Heart right ventricle (tissue), 16 donors: ENCODE results near the gene ERO1A. TPM values are rescaled to one million over a fixed set of nuclear protein-coding genes. Genes with fewer than 3 reads are reported as not detected.

ENCODE experiments used
- ATAC-seq, 8 donors: fragments of 200-7000 bp; cut with Tn5 transposase; one replicate each; pipeline ENCODE4 v1.9.1; 2020; ENCODE audit warnings: mild to moderate bottlenecking in 8 of 8, moderate library complexity in 8 of 8, moderate number of reproducible peaks in 1 of 8
- DNase-seq, 2 donors: peaks; one replicate each; pipeline ENCODE4 v3.0.0-alpha.2; 2020
- H3K27ac ChIP-seq, 10 donors: fragments of 200-600 bp; sonication (generic) in 2 of 10; one replicate each; pipeline versions ENCODE4 v1.5.0 to v1.8.0; 2020 to 2022; ENCODE audit warnings: mild to moderate bottlenecking in 3 of 10
- H3K27me3 ChIP-seq, 7 donors: fragments of 200-600 bp; one replicate each; pipeline ENCODE4 v1.8.0; 2021 to 2022; ENCODE audit warnings: mild to moderate bottlenecking in 2 of 7
- H3K36me3 ChIP-seq, 9 donors: fragments of 200-600 bp; sonication (generic) in 1 of 9; one replicate each; pipeline versions ENCODE4 v1.5.0 to v1.8.0; 2020 to 2022; ENCODE audit warnings: mild to moderate bottlenecking in 2 of 9
- H3K4me1 ChIP-seq, 9 donors: fragments of 200-600 bp; sonication (generic) in 1 of 9; one replicate each; pipeline versions ENCODE4 v1.5.0 to v1.8.0; 2020 to 2022; ENCODE audit warnings: mild to moderate bottlenecking in 4 of 9
- H3K4me3 ChIP-seq, 10 donors: fragments of 200-600 bp; sonication (generic) in 2 of 10; one replicate each; pipeline versions ENCODE4 v1.5.0 to v1.8.0; 2020 to 2022; ENCODE audit warnings: mild to moderate bottlenecking in 7 of 10, moderate library complexity in 2 of 10
- H3K9me3 ChIP-seq, 11 donors: fragments of 200-600 bp in 10 of 11; sonication (generic) in 2 of 11; one replicate each; pipeline versions ENCODE4 v1.5.0 to v1.8.0; 2013 to 2022; ENCODE audit warnings: mild to moderate bottlenecking in 2 of 11, control low read depth in 1 of 11, moderate library complexity in 1 of 11
- CTCF ChIP-seq, 9 donors: fragments of 200-600 bp; sonication (generic) in 2 of 9; IDR thresholded peaks; one replicate each; pipeline versions ENCODE4 v1.5.0 to v1.8.0; 2021 to 2022; ENCODE audit warnings: antibody characterized with exemption in 9 of 9, mild to moderate bottlenecking in 5 of 9, moderate library complexity in 1 of 9
- WGBS, 2 donors: extraction: QIAGEN DNeasy Blood & Tissue Kit; methylation state at CpG; one replicate each; pipeline ENCODE4 v1.1.7; 2013; ENCODE audit warnings: inconsistent platforms in 1 of 2; 5-methylcytosine and 5-hydroxymethylcytosine counted together
- intact Hi-C, 10 donors: fragments of 100-400 bp; cut with DNase I; formaldehyde crosslinking; loops; one replicate each; pipeline versions ENCODE4 v1.11.1 to v1.14.2; 2022
- polyA plus RNA-seq, 2 donors: library from polyadenylated mRNA; stranded (reverse); fragments of 200-250 nt; gene quantifications; one replicate each; pipeline ENCODE4 v1.2.3, GENCODE V29; 2013
- total RNA-seq, 10 donors: library from RNA; stranded (reverse); fragmentation: NEBNext Ultra II Directional in 3 of 10; extraction: Animal tissue kit (Norgen Biotek cat#: 25700) in 3 of 10; gene quantifications; one replicate each; pipeline versions ENCODE4 v1.2.1 to v1.2.4, GENCODE V29; 2021 to 2023
- donor health status: Arrhythmogenic right ventricular cardiomyopathy.
- donor health status: ischemic (EF 13 %, LVEDD 7.1; RV severe dilation, severe dysfunction).
- donor health status: healthy with polysubstance abuse.
- donor health status: DM: no; HTN: yes; CAD: no.
- donor health status: DM: no; HTN: no; CAD: no.
- donor health status: ischemic (EF 25% LVEDD 6.9; RV normal size, moderate dysfunction).
- donor health status: ischemic (EF 25% LVEDD 5.7; RV mildly dilated, moderate dysfunction).
- donor health status: healthy.
- donor health status: DM: yes; HTN: yes; CAD: no.
- donor health status: Ischemic cardiomyopathy.
- donor health status: ischemic (EF 35%, LVEDD 5.7; RV mildly dilated, moderate dysfunction).
- donor health status: nonischemic (EF 11% LVEDD 7.7; RV severe dilation, severe dysfunction).
- donor health status: DM: yes; HTN: yes; CAD: no.
- donor health status: PGD.
- donor health status: ischemic (EF 29% LVEDD 5.4; RV normal size, mild dysfunction).
- donor health status: nonischemic (EF 23%, LVEDD 6.1; RV moderate dilation, normal function).

ERO1A gene
- total and polyA plus RNA-seq, 12 donors: 9.2 to 54.0 (median 15.8) TPM

- 94 to 100% methylated on average over 4 of the region's 4 CpGs for WGBS, 2 donors
These were observed 55.2 kb downstream of the ERO1A start for GRCh38 chr14:52640137-52640536.

GRCh38 chr14:52619687-52620086, 75.7 kb downstream of the ERO1A start:
- no peaks in the 10 kb centered on the region for H3K4me1 ChIP-seq
- H3K36me3 ChIP-seq: no peaks in the 10 kb centered on the region
- H3K4me3 ChIP-seq: no peak overlapping the region
- 95% methylated on average over 1 of the region's 1 CpG for WGBS, 2 donors
- no peak for ATAC-seq
- H3K27me3 ChIP-seq: no peaks in the 10 kb centered on the region
- no peak for TF ChIP-seq CTCF (IDR thresholded peaks at IDR 0.05)
- no peak for DNase-seq
- H3K9me3 ChIP-seq: no peaks in the 10 kb centered on the region
- H3K27ac ChIP-seq: no peak overlapping the region
- intact Hi-C loops: no loop called here

More at GRCh38 chr14:52640137-52640536, 55.2 kb downstream of the ERO1A start:
- no peaks in the 10 kb centered on the region for H3K27me3 ChIP-seq
- peaks cover 0 to 11% (median 2%) of the 10 kb centered on the region in 11 donors for H3K9me3 ChIP-seq
- H3K27ac ChIP-seq: no peak overlapping the region
- no peaks in the 10 kb centered on the region for H3K4me1 ChIP-seq
- intact Hi-C loops: no loop called here
- ATAC-seq (no peak), DNase-seq (no peak)
- no peak overlapping the region for H3K4me3 ChIP-seq
- peaks cover 0 to 58% (median 15%) of the 10 kb centered on the region in 9 donors for H3K36me3 ChIP-seq
- no peak for TF ChIP-seq CTCF (IDR thresholded peaks at IDR 0.05)

- H3K4me3 ChIP-seq: no peak overlapping the region
- peaks cover 0 to 5% (median 0%) of the 10 kb centered on the region in 9 donors for H3K36me3 ChIP-seq
- WGBS, 2 donors: 82 to 95% methylated on average over 3 of the region's 3 CpGs
- TF ChIP-seq CTCF (IDR thresholded peaks at IDR 0.05): no peak
- intact Hi-C loops: no loop called here
- no peaks in the 10 kb centered on the region for H3K27me3 ChIP-seq
- ATAC-seq (no peak), DNase-seq (no peak)
- H3K4me1 ChIP-seq: no peaks in the 10 kb centered on the region
- no peak overlapping the region for H3K27ac ChIP-seq
- H3K9me3 ChIP-seq: no peaks in the 10 kb centered on the region
These were observed 76.8 kb downstream of the ERO1A start for GRCh38 chr14:52618602-52619001.

- no peak for TF ChIP-seq CTCF (IDR thresholded peaks at IDR 0.05)
- Histone ChIP-seq H3K36me3 (peaks cover 0 to 5% (median 0%) of the 10 kb centered on the region in 9 donors), H3K4me3 (no peak overlapping the region), H3K27me3 (no peaks in the 10 kb centered on the region), H3K4me1 (no peaks in the 10 kb centered on the region), H3K27ac (no peak overlapping the region), H3K9me3 (peaks cover 0 to 11% (median 0%) of the 10 kb centered on the region in 11 donors)
- ATAC-seq (no peak), DNase-seq (no peak)
- WGBS, 2 donors: 67% methylated on average over 2 of the region's 2 CpGs
- intact Hi-C loops: no loop called here
These were observed 85.2 kb downstream of the ERO1A start for GRCh38 chr14:52610187-52610586.
